Anterior cingulate cortex (tissue), 58 donors: ENCODE data around the gene GPC3.

Source experiments
- DNase-seq, 58 donors: peaks; one replicate each; lab custom pipeline; 2025; lab: John Stamatoyannopoulos, UW

Gene GPC3

GRCh38 chrX:133587071-133587470 is 398.3 kb downstream of the GPC3 start:
- no peak for DNase-seq

- DNase-seq = no peak
Measured at GRCh38 chrX:133586443-133586842, 399.0 kb downstream of the GPC3 start.

GRCh38 chrX:133583825-133584224 is 401.6 kb downstream of the GPC3 start:
- peak in 17 of 58 donors; percentile 0 to 24 (median 1) for DNase-seq

DNA sequence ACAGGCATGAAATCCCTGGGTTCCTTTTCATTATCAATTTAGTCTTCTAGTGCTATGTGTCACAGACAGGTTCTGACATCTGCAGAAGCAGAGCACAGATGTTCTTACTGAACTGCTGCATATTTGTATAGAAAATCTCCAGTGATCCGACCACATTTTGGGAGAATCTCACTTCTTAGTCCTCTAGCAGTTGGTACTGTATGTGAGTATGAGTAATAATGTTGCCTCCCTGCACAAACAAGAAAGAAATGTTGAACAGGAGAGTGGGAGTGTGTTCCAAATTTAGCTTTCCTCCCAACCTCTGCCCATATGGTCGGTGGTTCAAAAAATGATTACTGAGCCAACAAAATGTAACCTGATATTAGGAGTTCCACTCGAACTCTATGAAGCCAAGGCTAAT is 404.8 kb downstream of the GPC3 start:
- no peak for DNase-seq

GRCh38 chrX:133579631-133580030 is 405.8 kb downstream of the GPC3 start:
- DNase-seq = no peak

DNA sequence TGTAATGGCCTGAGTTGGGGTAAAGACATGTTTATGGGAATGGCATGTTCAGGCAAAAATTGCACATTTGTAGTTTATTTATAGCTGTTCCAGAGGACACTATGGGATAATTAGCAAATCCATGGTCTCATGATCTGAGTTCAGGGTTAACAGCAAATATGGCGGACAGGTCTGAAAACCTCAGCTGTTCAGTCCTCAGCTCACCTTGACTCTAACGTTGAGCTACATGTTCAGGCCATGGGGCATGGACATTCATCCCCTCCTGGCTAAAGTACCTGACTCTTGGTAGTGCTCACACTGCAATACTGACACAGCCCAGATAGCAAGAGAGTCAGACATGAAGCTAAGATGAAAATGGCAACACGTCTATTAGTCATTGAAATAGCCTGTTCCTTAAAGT is 408.5 kb downstream of the GPC3 start:
- DNase-seq = no peak

DNA sequence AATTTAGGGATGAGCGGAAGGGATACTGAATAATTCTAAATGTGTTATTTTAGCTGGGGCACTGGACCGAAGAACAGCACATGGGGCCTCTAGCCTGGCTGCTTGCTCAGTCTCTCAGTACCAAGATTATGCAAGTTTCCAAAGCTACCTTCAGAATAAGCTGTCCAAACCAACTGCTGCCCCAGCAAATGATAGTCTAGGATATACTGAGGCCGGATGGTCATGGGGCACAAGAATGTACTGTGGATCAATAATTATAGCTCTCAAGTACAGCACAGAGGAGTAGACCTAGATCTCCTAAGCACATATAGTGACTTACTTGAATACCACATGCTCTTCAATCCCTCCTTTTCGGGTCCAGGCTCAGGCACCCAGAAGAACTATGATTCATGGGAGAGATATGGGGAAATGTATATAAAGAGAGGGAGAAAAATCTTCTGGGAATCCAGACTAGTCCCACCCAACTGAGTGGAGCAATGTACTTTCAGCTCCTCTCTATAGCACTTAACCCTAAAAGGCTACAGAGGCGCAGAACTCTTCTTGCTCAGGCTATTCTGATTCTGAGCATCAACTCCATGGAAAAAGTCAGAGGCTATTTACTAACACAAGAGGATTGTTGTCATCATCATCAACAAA is 409.8 kb downstream of the GPC3 start:
- no peak for DNase-seq

DNA sequence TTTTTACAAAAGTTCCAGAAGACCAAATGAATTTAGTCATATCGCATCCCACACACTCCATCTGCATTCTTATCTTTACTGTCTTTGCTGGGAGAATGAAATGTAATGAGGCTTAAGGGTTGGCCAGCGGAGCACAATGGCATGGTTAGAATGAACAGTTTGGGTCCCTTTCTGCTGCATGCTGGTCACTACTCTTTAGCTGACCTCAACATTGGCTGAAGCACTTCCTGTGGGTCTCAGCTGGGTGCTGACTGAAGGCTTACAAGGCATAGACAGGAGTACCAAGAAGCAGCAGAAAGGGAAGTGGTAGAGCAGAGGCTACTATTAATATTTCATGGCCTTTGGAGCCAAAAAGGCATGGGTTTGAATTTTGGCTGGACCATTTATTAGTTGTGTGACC is 410.7 kb downstream of the GPC3 start:
- DNase-seq = peak in 3 of 58 donors; percentile 0 to 5 (median 3)

GRCh38 chrX:133570549-133570948 is 414.8 kb downstream of the GPC3 start:
- DNase-seq = no peak

- DNase-seq = no peak
Measured at GRCh38 chrX:133569217-133569616, 416.2 kb downstream of the GPC3 start.

DNA sequence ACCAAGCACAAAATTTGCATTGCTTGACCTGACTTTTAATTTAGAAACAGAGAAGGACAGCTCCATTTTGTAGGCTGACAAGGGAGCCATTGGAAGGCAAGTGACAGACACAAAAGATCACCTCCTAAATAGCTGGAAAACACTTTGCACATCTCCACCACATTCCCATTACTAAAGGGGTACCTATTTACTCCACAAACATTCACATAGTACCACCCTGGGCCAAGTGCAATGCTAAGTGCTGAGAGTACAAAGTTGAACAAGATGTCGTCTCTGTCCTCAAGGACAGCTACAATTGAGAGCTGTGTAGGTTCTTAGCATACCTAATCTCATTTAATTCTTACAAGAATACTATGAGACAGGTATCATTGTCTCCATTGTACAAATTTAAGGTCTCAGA is 417.3 kb downstream of the GPC3 start:
- no peak for DNase-seq

- DNase-seq = no peak
Measured at GRCh38 chrX:133566876-133567275, 418.5 kb downstream of the GPC3 start.

DNA sequence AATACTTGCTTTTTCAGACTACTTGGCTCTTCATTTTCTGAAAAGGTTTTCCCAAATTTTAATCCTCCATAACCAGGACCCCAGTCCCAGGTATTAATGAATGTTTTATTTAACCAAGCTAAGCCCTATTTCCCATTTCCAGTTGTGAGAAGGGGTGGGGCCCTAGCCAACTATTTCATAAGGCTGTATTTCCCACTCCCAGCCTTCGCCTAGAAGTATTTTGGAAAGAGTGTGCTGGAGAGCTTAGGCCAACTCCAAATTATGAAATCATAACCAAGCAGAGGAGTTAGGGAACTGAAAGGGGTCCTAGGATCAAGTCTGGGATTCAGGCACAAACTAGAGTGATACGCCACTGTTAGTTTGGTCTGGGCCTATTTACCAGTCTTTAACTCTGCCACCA is 421.7 kb downstream of the GPC3 start:
- no peak for DNase-seq

DNA sequence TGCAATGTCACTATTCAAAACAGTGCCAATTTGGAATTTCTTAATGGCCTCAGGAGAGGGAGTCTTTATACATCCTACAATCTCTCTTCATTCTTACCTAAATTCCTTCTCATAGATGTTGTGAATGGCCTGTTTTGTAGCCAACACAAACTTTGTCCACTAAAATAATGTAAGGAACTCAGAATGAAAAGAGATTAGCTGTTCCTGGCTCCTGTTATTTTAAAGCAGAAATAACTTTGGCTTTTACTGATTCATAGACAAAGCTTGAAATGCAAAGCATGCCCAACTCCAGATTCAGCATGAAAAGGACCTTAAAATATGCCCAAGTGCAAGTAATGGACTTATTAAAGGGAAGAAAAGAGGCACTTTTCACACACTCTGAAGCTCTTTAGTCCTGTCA is 424.1 kb downstream of the GPC3 start:
- no peak for DNase-seq

DNA sequence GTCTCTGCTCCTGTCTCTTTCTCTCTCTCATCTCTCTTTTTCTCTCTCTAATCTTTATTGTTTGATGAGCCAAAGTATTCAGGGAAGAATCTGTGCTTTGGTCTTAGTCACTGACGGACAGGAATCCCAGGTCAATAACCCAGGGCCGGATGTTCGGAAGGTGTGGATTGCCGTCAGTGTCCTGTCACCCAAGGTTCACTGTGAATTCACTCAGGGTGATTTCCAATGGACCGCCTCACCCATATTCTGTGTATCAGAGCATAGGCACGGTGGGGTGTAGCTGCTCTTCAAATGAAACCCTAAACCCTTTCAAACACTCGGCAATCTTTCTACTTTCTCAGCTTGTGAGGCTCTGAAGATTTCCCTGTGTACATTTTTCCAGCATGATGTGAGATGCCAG is 425.5 kb downstream of the GPC3 start:
- no peak for DNase-seq

DNA sequence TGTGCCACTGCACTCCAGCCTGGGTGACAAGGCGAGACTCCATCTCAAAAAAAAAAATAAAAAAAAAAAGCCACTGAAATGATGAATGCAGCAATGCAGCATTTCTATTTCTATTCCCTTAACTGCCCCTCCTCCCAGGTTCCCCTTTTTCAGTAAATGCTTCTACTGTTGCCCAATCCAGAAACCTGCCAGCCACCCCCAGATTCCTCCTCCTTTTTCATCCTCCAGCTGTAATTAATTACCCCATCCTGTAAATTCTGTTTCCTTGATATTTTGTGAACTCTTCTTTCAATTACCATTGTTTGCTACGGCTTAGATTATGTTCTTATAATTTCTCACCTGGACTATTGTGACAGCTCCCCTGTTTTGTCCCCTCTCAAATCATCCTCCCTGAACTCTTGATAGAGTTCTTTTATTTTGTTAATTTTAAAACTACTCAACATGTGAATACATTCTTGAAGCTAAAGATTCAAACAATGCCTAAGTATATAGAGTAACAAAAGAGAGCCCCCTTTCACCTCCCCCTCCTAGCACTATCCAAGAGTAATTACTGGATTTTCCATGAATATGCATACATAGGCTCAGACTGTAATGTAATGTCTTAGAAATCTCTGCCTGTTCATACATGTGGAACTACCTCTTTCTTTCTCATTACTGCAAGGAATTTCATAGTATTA is 429.5 kb downstream of the GPC3 start:
- DNase-seq = no peak

GRCh38 chrX:133550665-133551485 is 434.5 kb downstream of the GPC3 start:
- no peak for DNase-seq

- DNase-seq = no peak
Measured at GRCh38 chrX:133549295-133549933, 436.0 kb downstream of the GPC3 start.

DNA sequence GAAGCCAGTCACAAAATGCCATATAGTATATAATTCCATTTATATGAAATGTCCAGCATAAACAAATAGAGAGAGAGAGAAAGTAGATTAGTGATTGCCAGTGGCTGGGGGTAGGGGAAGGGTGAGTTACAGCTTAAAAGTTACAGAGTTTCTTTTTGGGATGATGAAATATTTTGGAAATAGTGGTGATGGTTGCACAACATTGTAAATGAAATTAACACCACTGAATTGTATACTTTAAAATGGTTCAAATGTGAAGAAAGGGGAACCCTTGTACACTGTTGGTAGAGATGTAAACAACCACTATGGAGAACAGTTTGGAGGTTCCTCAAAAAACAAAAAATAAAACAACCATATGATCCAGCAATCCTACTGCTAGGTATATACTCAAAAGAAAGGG is 439.0 kb downstream of the GPC3 start:
- no peak for DNase-seq

- DNase-seq = no peak
Measured at GRCh38 chrX:133544778-133545177, 440.6 kb downstream of the GPC3 start.

DNA sequence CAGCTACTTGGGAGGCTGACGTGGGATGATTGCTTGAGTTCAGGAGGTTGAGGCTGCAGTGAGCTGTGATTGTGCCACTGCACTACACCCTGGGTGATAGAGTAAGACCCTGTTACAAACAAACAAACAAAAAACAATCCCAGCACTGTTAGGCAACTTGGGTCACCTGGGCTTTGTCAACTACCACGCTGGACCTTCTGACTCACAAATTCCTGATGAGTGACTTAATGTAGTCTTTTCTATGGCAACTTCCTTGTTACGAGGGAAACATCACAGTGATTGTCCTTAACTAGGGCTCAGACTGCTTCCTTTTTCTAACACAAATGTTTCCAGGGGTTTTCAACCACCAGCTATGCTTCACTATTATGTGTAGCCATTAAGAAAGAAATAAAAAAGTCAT is 441.3 kb downstream of the GPC3 start:
- no peak for DNase-seq
